K562 (cell line): ENCODE measurements around the gene CCDC70. TPM values are rescaled to one million over a fixed set of nuclear protein-coding genes. Genes with fewer than 3 reads are reported as not detected.

Experiments used
- ATAC-seq: fragments of 200-7000 bp; cut with Tn5 transposase; 3 replicates; pipeline ENCODE4 v1.9.1; 2020; ENCODE audit warnings: moderate library complexity
- BruUV-seq: library from RNA; stranded (reverse); fragments of 400-500 nt; replicated peaks from 2 replicates; lab custom pipeline; 2021; lab: Mats Ljungman, UMichigan
- CTCF ChIA-PET: fragments of 300-600 bp; formaldehyde crosslinking; extraction: SDS; loops from one replicate; lab custom pipeline; 2021; ENCODE audit warnings: low intra/inter-chr PET ratio; lab: Yijun Ruan, JAX
- POLR2A ChIA-PET: fragments of 300-600, 350-650 bp; sonication (Branson Sonifier 250); formaldehyde crosslinking; extraction: SDS; loops from one replicate; lab custom pipeline; 2021; ENCODE audit warnings: antibody characterized with exemption, inconsistent platforms; lab: Yijun Ruan, JAX
- DNase-seq, 4 experiments: peaks; one replicate each; pipeline versions ENCODE4 v3.0.0 to v3.0.0-alpha.2; 2011 to 2018; ENCODE audit warnings: low spot score in 3 of 4, mixed read lengths in 3 of 4; ENCODE audit errors: extremely low read depth in 1 of 4
- FAIRE-seq: peaks from 2 replicates; lab custom pipeline; 2011; peaks lifted over from hg19 to GRCh38; lab: Jason Lieb, UNC
- H2AFZ ChIP-seq: 2 replicates; pipeline ENCODE4 v1.6.0; 2011; ENCODE audit warnings: low read depth, low read length, control low read depth, inconsistent platforms
- H3K27ac ChIP-seq: fragments of 200-600 bp; 3 replicates; pipeline ENCODE4 v1.8.0; 2011; ENCODE audit warnings: low read depth, mild to moderate bottlenecking, control low read depth, inconsistent platforms, low read length, moderate library complexity, mixed read lengths; ENCODE audit errors: extremely low read depth
- H3K27me3 ChIP-seq, 2 experiments: fragments of 300-600 bp in 1 of 2; 2 replicates in 1 of 2; 3 replicates in 1 of 2; pipeline versions ENCODE4 v1.6.0 to v1.8.0; 2011; ENCODE audit warnings: inconsistent platforms in 2 of 2, low read length in 2 of 2, mild to moderate bottlenecking in 1 of 2, mixed read lengths in 1 of 2, moderate library complexity in 1 of 2; ENCODE audit not compliant: control insufficient read depth in 2 of 2, insufficient read depth in 2 of 2
- H3K36me3 ChIP-seq: fragments of 300-600 bp; 3 replicates; pipeline ENCODE4 v1.8.0; 2011; ENCODE audit warnings: mild to moderate bottlenecking, low read length, inconsistent platforms; ENCODE audit not compliant: control insufficient read depth, insufficient read depth
- H3K4me1 ChIP-seq, 2 experiments: fragments of 200-600 bp in 1 of 2; replicated peaks in 1 of 2; 2 replicates in 1 of 2; 3 replicates in 1 of 2; pipeline versions ENCODE4 v1.5.1 to v1.8.0; 2011; ENCODE audit warnings: inconsistent platforms in 2 of 2, low read length in 2 of 2, mild to moderate bottlenecking in 1 of 2, mixed read lengths in 1 of 2, moderate library complexity in 1 of 2; ENCODE audit not compliant: control insufficient read depth in 2 of 2, insufficient read depth in 2 of 2
- H3K4me2 ChIP-seq: 2 replicates; pipeline ENCODE4 v1.6.1; 2011; ENCODE audit warnings: low read length, control low read depth, inconsistent platforms, mixed read lengths; ENCODE audit not compliant: insufficient read depth
- H3K4me3 ChIP-seq: fragments of 200-600 bp; sonication (generic), shearing (Covaris generic); 2 replicates; pipeline ENCODE4 v1.5.1; 2016; ENCODE audit warnings: control low read depth, inconsistent platforms
- H3K79me2 ChIP-seq: fragments of 200-600 bp; 3 replicates; pipeline ENCODE4 v1.8.0; 2011; ENCODE audit warnings: low read length, inconsistent platforms; ENCODE audit not compliant: control insufficient read depth, insufficient read depth
- H3K9ac ChIP-seq, 2 experiments: 2 replicates each; pipeline versions ENCODE4 v1.6.0 to v1.6.1; 2011; ENCODE audit warnings: low read depth in 2 of 2, low read length in 2 of 2, control low read depth in 1 of 2, inconsistent platforms in 1 of 2, mild to moderate bottlenecking in 1 of 2, mixed read lengths in 1 of 2; ENCODE audit not compliant: insufficient read depth in 1 of 2
- H3K9me1 ChIP-seq: one replicate; pipeline ENCODE4 v1.6.0; 2011; ENCODE audit warnings: inconsistent platforms, mild to moderate bottlenecking, low read length, moderate library complexity; ENCODE audit not compliant: control insufficient read depth, insufficient read depth
- H3K9me3 ChIP-seq: replicated peaks from 2 replicates; pipeline ENCODE4 v1.5.1; 2011; ENCODE audit warnings: low read depth, low read length, inconsistent platforms; ENCODE audit not compliant: control insufficient read depth, insufficient read depth
- H4K20me1 ChIP-seq: replicated peaks from 2 replicates; pipeline ENCODE4 v1.6.1; 2011; ENCODE audit warnings: low read length, inconsistent platforms, mixed read lengths; ENCODE audit not compliant: control insufficient read depth, insufficient read depth
- CHD1 ChIP-seq: fragments of 200-600 bp; sonication (generic); IDR thresholded peaks from one replicate; pipeline ENCODE4 v1.6.1; 2012; ENCODE audit warnings: mild to moderate bottlenecking, moderate library complexity, low read length, inconsistent platforms
- CREBBP ChIP-seq: IDR thresholded peaks from one replicate; pipeline ENCODE4 v1.6.1; 2012; ENCODE audit warnings: low read depth, mild to moderate bottlenecking, control low read depth, inconsistent platforms, low read length
- JUND ChIP-seq, 2 experiments: IDR thresholded peaks; 2 replicates in 1 of 2; 3 replicates in 1 of 2; pipeline ENCODE4 v1.6.1; 2011; ENCODE audit warnings: borderline replicate concordance in 2 of 2, low read depth in 2 of 2, low read length in 2 of 2, improper control_type of control experiment in 1 of 2, missing biosample characterization in 1 of 2, missing genetic modification characterization in 1 of 2, missing genetic modification reagents in 1 of 2
- KDM4B ChIP-seq, 2 experiments: fragments of 450-650 bp in 1 of 2; sonication (generic) in 1 of 2; IDR thresholded peaks; 2 replicates each; pipeline ENCODE4 v1.6.1; 2016 to 2017; ENCODE audit warnings: borderline replicate concordance in 2 of 2, antibody characterized with exemption in 1 of 2, low read depth in 1 of 2, mild to moderate bottlenecking in 1 of 2
- SP1 ChIP-seq: sonication (generic); formaldehyde crosslinking; IDR thresholded peaks from 2 replicates; pipeline ENCODE4 v1.8.1; 2022; ENCODE audit warnings: mild to moderate bottlenecking, missing genetic modification reagents
- ZNF12 ChIP-seq: sonication (generic); formaldehyde crosslinking; IDR thresholded peaks from 2 replicates; pipeline ENCODE4 v1.4.0; 2020; ENCODE audit warnings: mild to moderate bottlenecking, missing genetic modification reagents
- WGBS: fragments of 100-300 bp; shearing (Covaris generic); methylation state at CpG from one replicate; pipeline ENCODE4 v1.1.6; 2016; ENCODE audit warnings: low coverage, mixed read lengths; ENCODE audit not compliant: insufficient coverage; ENCODE audit errors: missing lambda C conversion rate; 5-methylcytosine and 5-hydroxymethylcytosine counted together
- in situ Hi-C: fragments of 300-500 bp; cut with MboI; formaldehyde crosslinking; loops from 4 replicates; pipeline ENCODE4 v1.15.0; 2018; ENCODE audit warnings: inconsistent platforms, mixed read lengths
- intact Hi-C: fragments of 100-400 bp; cut with micrococcal nuclease; formaldehyde crosslinking; loops from 2 replicates; pipeline ENCODE4 v1.14.2; 2022
- polyA plus RNA-seq, 8 experiments: library from polyadenylated mRNA; depleted of rRNA in 4 of 8; stranded (reverse) in 5 of 8; unstranded in 3 of 8; fragments of >200 nt; fragmentation: Nextera tagmentation in 2 of 8; fragmentation: Illumina TruSeq in 1 of 8; extraction: Ambion mirVana in 2 of 8; extraction: Trizol in 1 of 8; gene quantifications; 2 replicates each; pipeline versions ENCODE4 v1.2.1 to v1.2.3, GENCODE V29; 2011 to 2014; ENCODE audit warnings: inconsistent platforms in 1 of 8, missing spikeins in 1 of 8
- total RNA-seq, 7 experiments: library from RNA; depleted of rRNA in 6 of 7; stranded (reverse); fragments of >200 nt in 6 of 7; fragmentation: Illumina TruSeq in 2 of 7; extraction: Trizol in 2 of 7; gene quantifications; 2 replicates each; pipeline versions ENCODE4 v1.2.1 to v1.2.3, GENCODE V29; 2011 to 2021; ENCODE audit warnings: low replicate concordance in 1 of 7
- TF ChIP-seq, protein P1 (sequence below): sonication (generic); formaldehyde crosslinking; IDR thresholded peaks from 2 replicates; pipeline ENCODE4 v1.8.1; 2023; ENCODE audit warnings: mild to moderate bottlenecking, missing genetic modification reagents

CCDC70 gene
- total and polyA plus RNA-seq, 9 of the 15 experiments (the other 6 are each of a cell fraction or from before 2014, with no cell fraction given): not detected

DNA sequence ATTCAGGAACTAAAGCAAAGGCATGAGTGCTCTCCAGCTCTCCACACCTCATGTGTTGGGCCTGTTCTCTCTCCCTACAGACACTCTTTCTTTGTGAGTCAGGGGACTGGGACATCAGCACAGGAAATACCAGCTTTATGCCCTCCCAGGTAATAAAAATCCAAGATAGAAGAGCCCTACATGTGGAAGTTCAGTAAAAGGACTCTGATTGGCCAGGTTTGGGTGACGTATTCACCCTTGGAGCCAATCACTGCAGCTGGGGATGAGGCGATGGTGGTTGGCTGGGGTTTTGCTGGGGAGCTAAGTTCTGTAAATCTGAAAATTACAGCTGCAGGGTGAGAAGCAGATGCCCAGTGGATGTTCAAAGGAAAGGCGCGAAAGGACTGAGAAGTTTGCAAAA is 32.5 kb downstream of the CCDC70 start:
- DNase-seq (peak in 1 of 4 experiments; percentile 19), ATAC-seq (no peak)
- H3K9me1 ChIP-seq: no peaks in the 10 kb centered on the region
- H3K9ac ChIP-seq: no peak overlapping the region
- H3K27ac ChIP-seq: no peak overlapping the region
- no peaks in the 10 kb centered on the region for H3K9me3 ChIP-seq
- in situ Hi-C loops: loop anchor here (10.0 kb wide), 1 partner anchor 231 kb away; the partner anchor contains the start of gene NEK5
- 67% methylated on average over 2 of the region's 4 CpGs for WGBS
- TF ChIP-seq JUND (IDR thresholded peaks at IDR 0.05; ENCODE audit: borderline replicate concordance, low read depth, low read length) (no peak), JUND (tag; IDR thresholded peaks at IDR 0.05; ENCODE audit: borderline replicate concordance, low read depth, low read length) (no peak), ZNF12 (CRISPR knock-in tag) (no peak), SP1 (CRISPR knock-in tag) (no peak), CREBBP (no peak), CHD1 (no peak), KDM4B (IDR thresholded peaks at IDR 0.05; ENCODE audit: borderline replicate concordance in 2 of 2, low read depth in 1 of 2) (no peak)
- TF ChIP-seq, protein P1, sequence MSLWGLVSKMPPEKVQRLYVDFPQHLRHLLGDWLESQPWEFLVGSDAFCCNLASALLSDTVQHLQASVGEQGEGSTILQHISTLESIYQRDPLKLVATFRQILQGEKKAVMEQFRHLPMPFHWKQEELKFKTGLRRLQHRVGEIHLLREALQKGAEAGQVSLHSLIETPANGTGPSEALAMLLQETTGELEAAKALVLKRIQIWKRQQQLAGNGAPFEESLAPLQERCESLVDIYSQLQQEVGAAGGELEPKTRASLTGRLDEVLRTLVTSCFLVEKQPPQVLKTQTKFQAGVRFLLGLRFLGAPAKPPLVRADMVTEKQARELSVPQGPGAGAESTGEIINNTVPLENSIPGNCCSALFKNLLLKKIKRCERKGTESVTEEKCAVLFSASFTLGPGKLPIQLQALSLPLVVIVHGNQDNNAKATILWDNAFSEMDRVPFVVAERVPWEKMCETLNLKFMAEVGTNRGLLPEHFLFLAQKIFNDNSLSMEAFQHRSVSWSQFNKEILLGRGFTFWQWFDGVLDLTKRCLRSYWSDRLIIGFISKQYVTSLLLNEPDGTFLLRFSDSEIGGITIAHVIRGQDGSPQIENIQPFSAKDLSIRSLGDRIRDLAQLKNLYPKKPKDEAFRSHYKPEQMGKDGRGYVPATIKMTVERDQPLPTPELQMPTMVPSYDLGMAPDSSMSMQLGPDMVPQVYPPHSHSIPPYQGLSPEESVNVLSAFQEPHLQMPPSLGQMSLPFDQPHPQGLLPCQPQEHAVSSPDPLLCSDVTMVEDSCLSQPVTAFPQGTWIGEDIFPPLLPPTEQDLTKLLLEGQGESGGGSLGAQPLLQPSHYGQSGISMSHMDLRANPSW: no peak
- TF ChIP-seq, all 486 proteins: peak for 0
- no peaks in the 10 kb centered on the region for H4K20me1 ChIP-seq
- no peaks in the 10 kb centered on the region for H3K79me2 ChIP-seq
- ChIA-PET CTCF (no interaction called here), POLR2A (no interaction called here)
- H3K27me3 ChIP-seq: no peaks in the 10 kb centered on the region
- H3K4me2 ChIP-seq: no peak overlapping the region
- no peak overlapping the region for H2AFZ ChIP-seq
- intact Hi-C loops: no loop called here
- no peak for FAIRE-seq
- no TSS peak for BruUV-seq
- no peak overlapping the region for H3K4me3 ChIP-seq
- H3K36me3 ChIP-seq: no peaks in the 10 kb centered on the region; the same call in 2 of the 3 replicates
- H3K4me1 ChIP-seq: no peaks in the 10 kb centered on the region; a peak in 2 of 5 replicates
